HepG2 (cell line): ENCODE measurements around the gene MBD2. TPM values are rescaled to one million over a fixed set of nuclear protein-coding genes. Genes with fewer than 3 reads are reported as not detected.
A peak's percentile ranks its signal among the peaks of the same experiment; 100 is the strongest.

ENCODE experiments used
- CHD2 ChIP-seq: IDR thresholded peaks from 2 replicates; pipeline ENCODE4 v1.6.1; 2011; ENCODE audit warnings: low read depth, low read length, improper control_type of control experiment
- GATAD2A ChIP-seq: IDR thresholded peaks from 2 replicates; pipeline ENCODE4 v1.6.1; 2016
- HDAC1 ChIP-seq: sonication (generic); formaldehyde crosslinking; IDR thresholded peaks from 2 replicates; pipeline ENCODE4 v1.5.1; 2020; ENCODE audit warnings: mild to moderate bottlenecking, missing genetic modification reagents
- MTF1 ChIP-seq: sonication (generic); formaldehyde crosslinking; IDR thresholded peaks from 2 replicates; pipeline ENCODE4 v1.5.0; 2020; ENCODE audit warnings: missing genetic modification reagents
- RAD51 ChIP-seq: fragments of 450-650 bp; IDR thresholded peaks from 2 replicates; pipeline ENCODE4 v1.6.1; 2016; ENCODE audit warnings: borderline replicate concordance
- SOX5 ChIP-seq: IDR thresholded peaks from 2 replicates; pipeline ENCODE4 v1.6.1; 2016; ENCODE audit warnings: borderline replicate concordance
- TMF1 ChIP-seq: sonication (generic); formaldehyde crosslinking; IDR thresholded peaks from 2 replicates; pipeline ENCODE4 v1.8.1; 2022; ENCODE audit warnings: low read depth, missing genetic modification reagents
- TSC22D2 ChIP-seq: sonication (generic); formaldehyde crosslinking; IDR thresholded peaks from 2 replicates; pipeline ENCODE4 v1.5.1; 2020; ENCODE audit warnings: missing genetic modification reagents, mild to moderate bottlenecking, borderline replicate concordance
- ZFP36 ChIP-seq: fragments of 150-350 bp; IDR thresholded peaks from 2 replicates; pipeline ENCODE4 v1.6.1; 2018; ENCODE audit warnings: borderline replicate concordance, low read length, low read depth; ENCODE audit not compliant: partially characterized antibody
- ZNF12 ChIP-seq: sonication (generic); formaldehyde crosslinking; IDR thresholded peaks from 2 replicates; pipeline ENCODE4 v1.5.0; 2020; ENCODE audit warnings: missing genetic modification reagents
- ZNF124 ChIP-seq: sonication (generic); formaldehyde crosslinking; IDR thresholded peaks from 2 replicates; pipeline ENCODE4 v1.4.0; 2020; ENCODE audit warnings: missing genetic modification reagents
- ZNF253 ChIP-seq: sonication (generic); formaldehyde crosslinking; IDR thresholded peaks from 2 replicates; pipeline ENCODE4 v1.8.0; 2022; ENCODE audit warnings: mild to moderate bottlenecking, missing genetic modification reagents, borderline replicate concordance
- ZNF564 ChIP-seq: sonication (generic); formaldehyde crosslinking; IDR thresholded peaks from 2 replicates; pipeline ENCODE4 v1.8.1; 2023; ENCODE audit warnings: mild to moderate bottlenecking, missing genetic modification reagents
- ZNF629 ChIP-seq: sonication (generic); formaldehyde crosslinking; conservative IDR thresholded peaks from 2 replicates; pipeline ENCODE4 v1.5.0; 2020; ENCODE audit warnings: missing genetic modification reagents
- ZNF83 ChIP-seq: sonication (generic); formaldehyde crosslinking; IDR thresholded peaks from 2 replicates; pipeline ENCODE4 v1.4.0; 2020; ENCODE audit warnings: missing genetic modification reagents, mild to moderate bottlenecking, borderline replicate concordance
- polyA plus RNA-seq, 8 experiments: library from polyadenylated mRNA; depleted of rRNA in 3 of 8; stranded (reverse) in 7 of 8; unstranded in 1 of 8; fragments of >200 nt; fragmentation: Illumina TruSeq in 4 of 8; extraction: Trizol in 4 of 8; gene quantifications; 2 replicates each; pipeline versions ENCODE4 v1.2.1 to v1.2.3, GENCODE V29; 2011 to 2016; ENCODE audit warnings: low read depth in 4 of 8, missing spikeins in 1 of 8, mixed read lengths in 1 of 8; ENCODE audit not compliant: insufficient read depth in 1 of 8
- total RNA-seq, 5 experiments: library from RNA; depleted of rRNA; stranded (reverse); fragments of >200 nt; fragmentation: Illumina TruSeq; extraction: Trizol; gene quantifications; 2 replicates each; pipeline ENCODE4 v1.2.3, GENCODE V29; 2016; ENCODE audit warnings: low read depth in 1 of 5
- TF ChIP-seq, protein P1 (sequence below), 2 experiments: fragments of 450-650 bp in 1 of 2; sonication (generic) in 1 of 2; formaldehyde crosslinking in 1 of 2; IDR thresholded peaks; 2 replicates each; pipeline versions ENCODE4 v1.6.1 to v1.8.0; 2016 to 2022; ENCODE audit warnings: antibody characterized with exemption in 1 of 2, mild to moderate bottlenecking in 1 of 2, missing genetic modification reagents in 1 of 2
- TF ChIP-seq, protein P2 (sequence below): sonication (generic); formaldehyde crosslinking; IDR thresholded peaks from 2 replicates; pipeline ENCODE4 v1.5.0; 2020; ENCODE audit warnings: missing genetic modification reagents
- TF ChIP-seq, protein P3 (sequence below): sonication (generic); formaldehyde crosslinking; IDR thresholded peaks from 2 replicates; pipeline ENCODE4 v1.4.0; 2020; ENCODE audit warnings: missing genetic modification reagents

Gene MBD2
- total and polyA plus RNA-seq, 2 of the 13 experiments (the other 11 are each of a cell fraction or from before 2014, with no cell fraction given): 19.1 to 38.5 TPM

DNA sequence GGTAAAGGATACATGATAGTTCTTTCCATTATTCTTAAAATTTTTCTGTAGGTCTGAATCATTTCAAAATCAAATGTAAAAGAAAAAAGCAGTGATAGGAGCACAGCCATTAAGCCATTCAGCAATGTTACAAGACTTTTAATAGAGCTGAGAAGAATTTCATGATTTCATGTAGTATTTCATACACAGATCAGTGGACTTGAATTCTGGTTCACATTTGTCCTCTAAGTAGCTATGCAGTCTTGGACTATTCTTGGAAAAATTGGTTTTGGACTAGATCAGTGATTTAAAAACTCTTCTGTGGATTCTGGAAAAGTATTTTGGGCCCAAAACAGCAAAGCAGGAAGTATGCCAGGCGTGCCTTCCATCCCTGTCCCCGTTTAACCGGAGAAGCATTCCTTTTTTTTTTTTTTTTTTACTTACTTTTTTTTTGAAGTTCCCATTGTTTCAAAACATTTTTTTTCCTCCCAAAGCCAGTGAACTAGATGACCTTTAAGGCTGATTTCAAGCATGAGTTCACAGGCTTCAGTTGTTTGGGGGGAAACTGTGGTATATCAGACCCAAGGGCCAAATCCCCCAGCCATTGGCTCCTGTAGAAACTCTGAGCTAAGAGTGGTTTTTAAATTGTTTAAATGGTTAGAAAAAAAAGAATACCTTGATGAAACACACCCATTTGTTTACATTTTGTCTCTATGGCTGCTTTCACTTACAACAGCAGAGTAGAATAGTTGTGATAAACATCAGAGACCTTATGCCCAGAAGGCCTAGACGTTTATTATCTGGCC lies 27.3 kb upstream of the MBD2 start (continued):
- TF ChIP-seq, protein P1, sequence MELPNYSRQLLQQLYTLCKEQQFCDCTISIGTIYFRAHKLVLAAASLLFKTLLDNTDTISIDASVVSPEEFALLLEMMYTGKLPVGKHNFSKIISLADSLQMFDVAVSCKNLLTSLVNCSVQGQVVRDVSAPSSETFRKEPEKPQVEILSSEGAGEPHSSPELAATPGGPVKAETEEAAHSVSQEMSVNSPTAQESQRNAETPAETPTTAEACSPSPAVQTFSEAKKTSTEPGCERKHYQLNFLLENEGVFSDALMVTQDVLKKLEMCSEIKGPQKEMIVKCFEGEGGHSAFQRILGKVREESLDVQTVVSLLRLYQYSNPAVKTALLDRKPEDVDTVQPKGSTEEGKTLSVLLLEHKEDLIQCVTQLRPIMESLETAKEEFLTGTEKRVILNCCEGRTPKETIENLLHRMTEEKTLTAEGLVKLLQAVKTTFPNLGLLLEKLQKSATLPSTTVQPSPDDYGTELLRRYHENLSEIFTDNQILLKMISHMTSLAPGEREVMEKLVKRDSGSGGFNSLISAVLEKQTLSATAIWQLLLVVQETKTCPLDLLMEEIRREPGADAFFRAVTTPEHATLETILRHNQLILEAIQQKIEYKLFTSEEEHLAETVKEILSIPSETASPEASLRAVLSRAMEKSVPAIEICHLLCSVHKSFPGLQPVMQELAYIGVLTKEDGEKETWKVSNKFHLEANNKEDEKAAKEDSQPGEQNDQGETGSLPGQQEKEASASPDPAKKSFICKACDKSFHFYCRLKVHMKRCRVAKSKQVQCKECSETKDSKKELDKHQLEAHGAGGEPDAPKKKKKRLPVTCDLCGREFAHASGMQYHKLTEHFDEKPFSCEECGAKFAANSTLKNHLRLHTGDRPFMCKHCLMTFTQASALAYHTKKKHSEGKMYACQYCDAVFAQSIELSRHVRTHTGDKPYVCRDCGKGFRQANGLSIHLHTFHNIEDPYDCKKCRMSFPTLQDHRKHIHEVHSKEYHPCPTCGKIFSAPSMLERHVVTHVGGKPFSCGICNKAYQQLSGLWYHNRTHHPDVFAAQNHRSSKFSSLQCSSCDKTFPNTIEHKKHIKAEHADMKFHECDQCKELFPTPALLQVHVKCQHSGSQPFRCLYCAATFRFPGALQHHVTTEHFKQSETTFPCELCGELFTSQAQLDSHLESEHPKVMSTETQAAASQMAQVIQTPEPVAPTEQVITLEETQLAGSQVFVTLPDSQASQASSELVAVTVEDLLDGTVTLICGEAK (IDR thresholded peaks at IDR 0.05): no peak
- TF ChIP-seq, protein P1 (CRISPR knock-in tag; IDR thresholded peaks at IDR 0.05): no peak
- TF ChIP-seq TSC22D2 (CRISPR knock-in tag) (no peak), ZNF124 (CRISPR knock-in tag) (no peak), MTF1 (CRISPR knock-in tag) (no peak), RAD51 (no peak), CHD2 (no peak), ZNF629 (CRISPR knock-in tag) (no peak), ZNF12 (CRISPR knock-in tag) (no peak), ZNF564 (CRISPR knock-in tag) (no peak), GATAD2A (CRISPR knock-in tag) (0 out of 2 replicates have a peak, but pooled peaks have one; percentile 6), ZNF83 (CRISPR knock-in tag) (no peak), HDAC1 (no peak), ZFP36 (no peak), SOX5 (CRISPR knock-in tag) (peak; percentile 41; the same call in 1 of the 2 replicates), TMF1 (CRISPR knock-in tag) (no peak), ZNF253 (no peak)
- TF ChIP-seq, protein P2, sequence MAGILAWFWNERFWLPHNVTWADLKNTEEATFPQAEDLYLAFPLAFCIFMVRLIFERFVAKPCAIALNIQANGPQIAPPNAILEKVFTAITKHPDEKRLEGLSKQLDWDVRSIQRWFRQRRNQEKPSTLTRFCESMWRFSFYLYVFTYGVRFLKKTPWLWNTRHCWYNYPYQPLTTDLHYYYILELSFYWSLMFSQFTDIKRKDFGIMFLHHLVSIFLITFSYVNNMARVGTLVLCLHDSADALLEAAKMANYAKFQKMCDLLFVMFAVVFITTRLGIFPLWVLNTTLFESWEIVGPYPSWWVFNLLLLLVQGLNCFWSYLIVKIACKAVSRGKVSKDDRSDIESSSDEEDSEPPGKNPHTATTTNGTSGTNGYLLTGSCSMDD (CRISPR knock-in tag): no peak
- TF ChIP-seq, protein P3, sequence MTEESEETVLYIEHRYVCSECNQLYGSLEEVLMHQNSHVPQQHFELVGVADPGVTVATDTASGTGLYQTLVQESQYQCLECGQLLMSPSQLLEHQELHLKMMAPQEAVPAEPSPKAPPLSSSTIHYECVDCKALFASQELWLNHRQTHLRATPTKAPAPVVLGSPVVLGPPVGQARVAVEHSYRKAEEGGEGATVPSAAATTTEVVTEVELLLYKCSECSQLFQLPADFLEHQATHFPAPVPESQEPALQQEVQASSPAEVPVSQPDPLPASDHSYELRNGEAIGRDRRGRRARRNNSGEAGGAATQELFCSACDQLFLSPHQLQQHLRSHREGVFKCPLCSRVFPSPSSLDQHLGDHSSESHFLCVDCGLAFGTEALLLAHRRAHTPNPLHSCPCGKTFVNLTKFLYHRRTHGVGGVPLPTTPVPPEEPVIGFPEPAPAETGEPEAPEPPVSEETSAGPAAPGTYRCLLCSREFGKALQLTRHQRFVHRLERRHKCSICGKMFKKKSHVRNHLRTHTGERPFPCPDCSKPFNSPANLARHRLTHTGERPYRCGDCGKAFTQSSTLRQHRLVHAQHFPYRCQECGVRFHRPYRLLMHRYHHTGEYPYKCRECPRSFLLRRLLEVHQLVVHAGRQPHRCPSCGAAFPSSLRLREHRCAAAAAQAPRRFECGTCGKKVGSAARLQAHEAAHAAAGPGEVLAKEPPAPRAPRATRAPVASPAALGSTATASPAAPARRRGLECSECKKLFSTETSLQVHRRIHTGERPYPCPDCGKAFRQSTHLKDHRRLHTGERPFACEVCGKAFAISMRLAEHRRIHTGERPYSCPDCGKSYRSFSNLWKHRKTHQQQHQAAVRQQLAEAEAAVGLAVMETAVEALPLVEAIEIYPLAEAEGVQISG: no peak
